Measurements from ENCODE around the gene TSPO.

Gene TSPO

DNA sequence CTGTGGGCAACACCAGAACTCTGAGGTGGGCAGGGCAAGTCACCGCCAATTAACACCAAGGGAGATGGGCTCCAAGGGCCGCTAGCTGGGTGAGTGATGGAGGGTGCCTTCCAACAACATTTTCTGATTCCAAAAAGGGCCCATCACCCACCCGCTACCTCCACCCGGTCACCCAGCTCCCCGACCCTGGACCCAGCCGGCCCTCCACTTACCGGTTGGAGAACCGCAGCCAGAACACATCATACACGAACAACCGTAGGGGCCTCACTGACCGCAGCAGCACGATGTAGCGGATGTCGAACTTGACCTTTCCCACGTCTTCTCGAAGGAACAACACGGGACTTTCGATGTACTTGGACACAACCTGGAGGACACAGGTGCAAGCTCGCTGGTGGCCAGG lies 20.8 kb downstream of the TSPO start:
- DNase-seq (ENCODE audit: low read depth): no peak
- H3K4me3 ChIP-seq (ENCODE audit: control insufficient read depth, low read depth, low read length): no peak overlapping the region
- TF ChIP-seq, protein P1, sequence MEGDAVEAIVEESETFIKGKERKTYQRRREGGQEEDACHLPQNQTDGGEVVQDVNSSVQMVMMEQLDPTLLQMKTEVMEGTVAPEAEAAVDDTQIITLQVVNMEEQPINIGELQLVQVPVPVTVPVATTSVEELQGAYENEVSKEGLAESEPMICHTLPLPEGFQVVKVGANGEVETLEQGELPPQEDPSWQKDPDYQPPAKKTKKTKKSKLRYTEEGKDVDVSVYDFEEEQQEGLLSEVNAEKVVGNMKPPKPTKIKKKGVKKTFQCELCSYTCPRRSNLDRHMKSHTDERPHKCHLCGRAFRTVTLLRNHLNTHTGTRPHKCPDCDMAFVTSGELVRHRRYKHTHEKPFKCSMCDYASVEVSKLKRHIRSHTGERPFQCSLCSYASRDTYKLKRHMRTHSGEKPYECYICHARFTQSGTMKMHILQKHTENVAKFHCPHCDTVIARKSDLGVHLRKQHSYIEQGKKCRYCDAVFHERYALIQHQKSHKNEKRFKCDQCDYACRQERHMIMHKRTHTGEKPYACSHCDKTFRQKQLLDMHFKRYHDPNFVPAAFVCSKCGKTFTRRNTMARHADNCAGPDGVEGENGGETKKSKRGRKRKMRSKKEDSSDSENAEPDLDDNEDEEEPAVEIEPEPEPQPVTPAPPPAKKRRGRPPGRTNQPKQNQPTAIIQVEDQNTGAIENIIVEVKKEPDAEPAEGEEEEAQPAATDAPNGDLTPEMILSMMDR (conservative IDR thresholded peaks at IDR 0.05; ENCODE audit: control insufficient read depth, insufficient read depth, low read depth, low read length): no peak

DNA sequence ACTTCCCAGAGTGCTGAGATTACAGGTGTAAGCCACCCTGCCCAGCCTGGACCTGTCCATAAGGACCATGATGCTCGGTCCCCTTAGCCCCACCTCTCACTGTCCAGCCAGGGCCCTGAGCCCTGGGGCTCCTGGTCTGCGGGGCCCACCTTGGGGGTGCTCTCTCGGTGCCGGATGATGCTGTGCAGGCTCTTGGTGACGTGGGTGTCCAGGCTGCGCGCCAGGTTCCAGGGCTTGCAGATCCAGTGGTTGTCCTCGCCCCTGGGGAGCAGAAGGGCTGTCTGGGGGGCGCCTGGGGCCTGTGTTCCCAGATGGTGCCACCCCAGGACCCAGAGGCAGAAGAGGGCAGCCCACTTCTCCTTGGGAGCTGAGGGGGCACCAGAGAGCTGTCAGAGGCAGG lies 22.2 kb downstream of the TSPO start:
- H3K4me3 ChIP-seq (ENCODE audit: control insufficient read depth, low read depth, low read length): no peak overlapping the region
- DNase-seq (ENCODE audit: low read depth): no peak
- TF ChIP-seq, protein P1 (conservative IDR thresholded peaks at IDR 0.05; ENCODE audit: control insufficient read depth, insufficient read depth, low read depth, low read length): no peak

DNA sequence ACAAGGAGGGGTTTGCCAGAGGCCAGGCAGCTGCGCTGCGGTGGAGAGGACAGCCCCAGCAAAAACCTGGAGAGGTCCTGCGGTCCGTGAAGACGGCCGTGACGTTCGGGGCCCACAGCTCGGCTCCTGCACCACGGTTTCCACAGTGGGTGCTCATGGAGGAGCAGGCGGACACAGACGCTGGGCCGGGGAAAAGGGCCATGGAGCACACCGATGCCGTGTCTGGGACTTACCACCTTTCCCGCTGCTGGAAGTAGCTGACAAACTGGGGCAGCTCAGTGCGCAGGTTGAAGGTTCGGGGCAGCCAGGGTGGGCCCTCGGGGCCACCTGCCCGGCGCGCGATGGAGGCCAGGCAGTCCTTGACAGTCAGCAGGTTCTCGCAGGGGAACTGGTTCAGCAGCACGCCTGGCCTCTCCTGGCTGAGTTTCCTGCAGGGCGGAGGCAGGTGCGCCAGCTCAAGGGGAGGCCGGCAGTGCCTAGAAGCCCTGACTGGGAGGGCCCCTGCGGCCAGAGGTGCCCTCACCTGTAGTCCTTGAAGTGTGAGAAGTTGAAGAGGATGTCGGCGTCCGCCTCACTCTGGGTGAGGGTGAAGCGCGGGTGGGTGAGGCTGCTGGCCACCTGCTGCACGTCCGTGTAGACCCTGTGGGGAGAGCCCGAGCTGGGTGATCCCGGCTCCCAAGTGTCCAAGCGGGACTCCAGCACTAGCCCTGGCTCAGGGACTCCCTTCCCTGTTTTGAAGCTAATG lies 22.8 kb downstream of the TSPO start:
- no peak overlapping the region for H3K4me3 ChIP-seq (ENCODE audit: control insufficient read depth, low read depth, low read length)
- no peak for DNase-seq (ENCODE audit: low read depth)
- TF ChIP-seq, protein P1 (conservative IDR thresholded peaks at IDR 0.05; ENCODE audit: control insufficient read depth, insufficient read depth, low read depth, low read length): no peak

DNA sequence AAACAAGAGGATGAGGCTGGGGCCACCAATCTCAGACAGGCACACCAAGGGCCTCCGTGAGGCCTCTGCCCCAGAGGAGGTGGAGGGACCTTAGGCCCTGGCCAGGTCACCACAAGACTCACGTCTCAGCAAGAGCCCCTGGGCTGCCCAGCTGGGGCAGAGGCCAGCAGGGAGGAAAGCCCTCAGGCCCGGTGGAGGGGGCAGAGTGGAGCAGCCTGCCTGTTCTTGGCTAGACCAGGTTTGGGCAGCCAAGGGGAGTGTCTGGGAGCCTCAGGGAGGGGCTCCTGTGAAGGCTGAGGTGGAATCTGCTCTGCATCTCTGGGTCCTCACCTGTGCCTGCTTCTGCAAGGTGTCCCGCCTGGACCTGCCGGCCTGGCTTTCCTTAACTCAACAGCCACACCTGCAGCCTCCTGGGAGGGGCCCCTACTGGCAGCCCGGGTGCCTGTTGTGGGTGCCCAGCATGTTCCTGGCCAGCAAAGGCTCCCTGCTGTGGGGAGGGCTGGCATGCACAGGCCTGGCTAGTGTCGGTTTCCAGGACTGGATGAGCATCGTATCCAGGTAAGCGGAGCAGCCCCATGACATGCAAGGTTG lies 23.7 kb downstream of the TSPO start:
- no peak overlapping the region for H3K4me3 ChIP-seq (ENCODE audit: control insufficient read depth, low read depth, low read length)
- no peak for DNase-seq (ENCODE audit: low read depth)

DNA sequence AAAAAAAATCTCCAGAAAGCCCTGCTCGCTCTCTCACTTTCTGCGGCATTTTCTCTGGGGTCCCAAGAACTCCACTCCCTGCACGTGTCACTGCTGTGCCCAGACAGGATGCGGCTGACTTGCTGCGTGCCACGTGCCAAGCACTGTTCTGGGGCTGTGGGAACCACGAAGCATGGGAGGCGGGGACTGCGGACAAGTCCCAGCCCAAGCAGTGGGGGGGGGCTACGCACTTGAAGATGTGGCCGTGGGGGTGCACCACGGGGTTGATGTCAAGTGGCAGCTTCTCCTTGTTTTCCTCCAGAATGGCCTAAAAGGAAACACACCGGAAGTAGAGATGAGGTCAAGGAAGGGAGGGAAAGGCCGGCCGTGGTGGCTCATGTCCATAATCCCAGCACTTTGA lies 24.7 kb downstream of the TSPO start:
- H3K4me3 ChIP-seq (ENCODE audit: control insufficient read depth, low read depth, low read length): no peak overlapping the region
- no peak for DNase-seq (ENCODE audit: low read depth)
- TF ChIP-seq, protein P1 (conservative IDR thresholded peaks at IDR 0.05; ENCODE audit: control insufficient read depth, insufficient read depth, low read depth, low read length): no peak

More for the DNA sequence above, 23.7 kb downstream of the TSPO start:
- TF ChIP-seq, protein P1 (conservative IDR thresholded peaks at IDR 0.05; ENCODE audit: control insufficient read depth, insufficient read depth, low read depth, low read length): no peak

DNA sequence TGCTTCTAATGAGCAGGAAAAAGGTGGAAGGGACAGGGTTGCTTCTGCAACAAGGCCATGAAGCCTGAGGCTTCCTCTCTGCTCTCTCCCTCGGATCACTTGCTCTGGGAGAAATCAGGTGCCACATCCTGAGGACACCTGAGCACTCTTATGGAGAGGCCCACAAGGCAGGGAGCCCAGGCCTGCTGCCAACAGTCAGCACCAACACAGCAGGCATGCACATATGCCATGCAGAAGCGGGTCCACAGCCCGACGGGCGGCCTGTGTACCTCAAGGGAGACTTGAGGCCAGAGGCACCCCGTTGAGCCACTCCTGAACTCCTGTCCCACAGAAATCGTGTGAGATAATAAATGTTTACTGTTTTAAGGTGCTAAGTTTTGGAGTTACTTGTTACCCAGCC lies 26.1 kb downstream of the TSPO start:
- DNase-seq (ENCODE audit: low read depth): no peak
- no peak overlapping the region for H3K4me3 ChIP-seq (ENCODE audit: control insufficient read depth, low read depth, low read length)
- TF ChIP-seq, protein P1 (conservative IDR thresholded peaks at IDR 0.05; ENCODE audit: control insufficient read depth, insufficient read depth, low read depth, low read length): no peak
